EH (cell line): ENCODE data around the gene XKR3.
"Not testable (repeated sequence)": the region's sequence is repeated elsewhere in the genome, so short reads cannot be mapped to it uniquely, and the experiment has no call there.

ENCODE experiments used
- DNase-seq: peaks from one replicate; pipeline ENCODE4 v3.0.0-alpha.2; 2015; ENCODE audit warnings: low read depth

The XKR3 gene

DNA sequence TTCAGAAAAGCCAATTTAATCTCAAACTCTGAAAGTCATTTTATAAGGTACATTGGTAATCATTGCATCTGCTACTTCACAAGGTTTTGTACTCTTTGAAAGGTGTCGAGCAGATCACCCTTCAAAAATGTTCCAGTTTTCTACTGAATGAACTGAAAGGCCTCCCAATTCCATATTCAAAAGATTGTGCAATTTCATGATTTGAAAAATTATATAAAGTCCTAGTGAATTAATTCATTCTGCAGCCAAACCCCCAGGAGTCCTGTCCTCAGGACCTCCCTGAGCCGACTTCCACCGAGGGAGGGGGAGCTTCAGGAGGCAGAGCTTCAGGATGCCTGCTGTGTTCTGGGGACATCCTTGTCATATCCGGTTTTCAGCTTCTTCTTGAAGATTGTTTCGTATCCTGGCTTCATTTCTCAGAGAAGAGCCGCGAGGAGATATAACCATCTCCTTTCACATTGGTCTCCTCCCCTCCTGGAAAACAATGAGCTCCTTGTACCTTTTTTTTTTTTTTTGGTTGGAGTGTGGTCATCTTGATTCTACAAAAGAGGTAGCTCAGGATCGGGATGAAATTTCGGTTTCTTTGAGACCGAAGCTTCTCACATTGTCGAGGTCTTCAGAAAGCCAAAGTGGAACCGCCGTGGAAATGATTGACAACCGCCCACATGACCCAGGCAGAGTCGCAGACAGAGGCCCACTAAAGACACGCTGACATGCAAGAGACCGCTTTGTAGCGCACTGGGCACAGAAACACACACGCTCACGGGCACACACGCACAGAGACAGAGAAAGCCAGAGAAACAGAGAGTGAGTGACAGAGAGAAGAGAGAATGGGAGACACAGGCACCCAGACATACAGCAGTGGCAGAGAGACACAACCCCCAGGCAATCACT, 77.7 kb downstream of the XKR3 start:
- DNase-seq, result not testable (repeated sequence)

DNA sequence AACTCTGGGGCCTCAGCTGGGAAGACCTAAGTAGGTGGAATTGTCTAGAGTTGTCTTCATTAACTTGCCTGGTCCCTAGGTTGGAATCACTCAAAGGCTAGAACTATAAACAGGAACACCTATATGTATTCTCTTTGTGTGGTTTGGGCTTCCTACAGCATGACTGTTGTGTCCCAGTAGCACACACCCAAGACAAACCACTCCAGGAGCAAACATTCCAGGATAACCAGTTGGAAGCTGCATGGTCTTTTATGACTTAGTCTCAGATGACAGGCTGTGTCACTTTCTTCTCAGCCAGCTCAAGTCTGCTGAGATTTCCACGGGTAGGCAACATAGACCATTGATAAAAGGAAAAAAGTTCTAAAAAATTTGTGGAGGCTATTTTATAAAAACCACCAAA, 90.9 kb downstream of the XKR3 start:
- DNase-seq, result not testable (repeated sequence)
